ENCODE measurements around the gene POLR1C. TPM values are rescaled to one million over a fixed set of nuclear protein-coding genes. Genes with fewer than 3 reads are reported as not detected.
A peak's percentile ranks its signal among the peaks of the same experiment; 100 is the strongest.

The POLR1C gene
- total RNA-seq, 2 experiments from 2014 or later = 47.5 to 50.1 TPM

DNA sequence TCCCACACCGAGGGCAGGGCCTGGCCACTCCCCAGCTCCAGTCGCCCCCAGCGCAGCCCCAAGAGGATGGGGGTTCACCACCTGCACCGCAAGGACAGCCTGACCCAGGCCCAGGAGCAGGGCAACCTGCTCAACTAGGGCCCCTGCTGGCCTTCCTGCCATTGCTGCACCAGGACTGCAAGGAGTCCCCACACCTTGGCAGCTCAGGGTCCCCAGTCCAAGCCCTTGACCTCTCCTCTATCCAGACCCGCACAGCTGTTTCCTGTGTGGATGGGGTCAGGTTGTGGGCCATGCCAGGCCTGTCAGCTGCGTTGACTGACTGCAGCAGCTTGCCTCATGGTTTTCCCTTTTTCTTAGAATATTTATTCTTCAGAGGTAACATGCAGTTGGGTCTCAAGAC is 11.2 kb upstream of the POLR1C start:
- peaks cover 6% of the 10 kb centered on the region for H3K36me3 Mint-ChIP-seq (ENCODE audit: low read depth)
- peaks cover 5% of the 10 kb centered on the region for H3K4me1 Mint-ChIP-seq (ENCODE audit: low read depth)
- H3K27me3 Mint-ChIP-seq (ENCODE audit: low read depth) = peaks cover 14% of the 10 kb centered on the region
- H3K27ac Mint-ChIP-seq = no peak overlapping the region
- no peak for DNase-seq
- CTCF ChIA-PET = interaction anchor here (0.6 to 5.0 kb wide), 45 partner anchors 8 to 365 kb away, joined by 3 to 69 read pairs (median 4); partner anchors contain the start of genes CRIP3, DLK2, DNPH1 and POLR1C
- no peak overlapping the region for H3K4me3 Mint-ChIP-seq
- intact Hi-C loops (cut with micrococcal nuclease) = loop anchor here (1.0 to 10.0 kb wide), 5 partner anchors 50 to 603 kb away; partner anchors contain the start of genes DLK2 and PTK7
- no peaks in the 10 kb centered on the region for H3K9me3 Mint-ChIP-seq

- CTCF ChIA-PET = interaction anchor here (0.6 to 5.0 kb wide), 50 partner anchors 8 to 366 kb away, joined by 3 to 69 read pairs (median 4); partner anchors contain the start of genes CRIP3, DLK2, DNPH1 and POLR1C
- no peaks in the 10 kb centered on the region for H3K9me3 Mint-ChIP-seq
- H3K36me3 Mint-ChIP-seq (ENCODE audit: low read depth) = peaks cover 6% of the 10 kb centered on the region
- peaks cover 14% of the 10 kb centered on the region for H3K27me3 Mint-ChIP-seq (ENCODE audit: low read depth)
- no peak for DNase-seq
- H3K4me3 Mint-ChIP-seq = no peak overlapping the region
- peaks cover 5% of the 10 kb centered on the region for H3K4me1 Mint-ChIP-seq (ENCODE audit: low read depth)
- no peak overlapping the region for H3K27ac Mint-ChIP-seq
- intact Hi-C loops (cut with micrococcal nuclease) = loop anchor here (1.0 to 10.0 kb wide), 5 partner anchors 51 to 604 kb away; partner anchors contain the start of genes DLK2 and PTK7
These were observed 10.7 kb upstream of the POLR1C start for GRCh38 chr6:43506171-43506570.

DNA sequence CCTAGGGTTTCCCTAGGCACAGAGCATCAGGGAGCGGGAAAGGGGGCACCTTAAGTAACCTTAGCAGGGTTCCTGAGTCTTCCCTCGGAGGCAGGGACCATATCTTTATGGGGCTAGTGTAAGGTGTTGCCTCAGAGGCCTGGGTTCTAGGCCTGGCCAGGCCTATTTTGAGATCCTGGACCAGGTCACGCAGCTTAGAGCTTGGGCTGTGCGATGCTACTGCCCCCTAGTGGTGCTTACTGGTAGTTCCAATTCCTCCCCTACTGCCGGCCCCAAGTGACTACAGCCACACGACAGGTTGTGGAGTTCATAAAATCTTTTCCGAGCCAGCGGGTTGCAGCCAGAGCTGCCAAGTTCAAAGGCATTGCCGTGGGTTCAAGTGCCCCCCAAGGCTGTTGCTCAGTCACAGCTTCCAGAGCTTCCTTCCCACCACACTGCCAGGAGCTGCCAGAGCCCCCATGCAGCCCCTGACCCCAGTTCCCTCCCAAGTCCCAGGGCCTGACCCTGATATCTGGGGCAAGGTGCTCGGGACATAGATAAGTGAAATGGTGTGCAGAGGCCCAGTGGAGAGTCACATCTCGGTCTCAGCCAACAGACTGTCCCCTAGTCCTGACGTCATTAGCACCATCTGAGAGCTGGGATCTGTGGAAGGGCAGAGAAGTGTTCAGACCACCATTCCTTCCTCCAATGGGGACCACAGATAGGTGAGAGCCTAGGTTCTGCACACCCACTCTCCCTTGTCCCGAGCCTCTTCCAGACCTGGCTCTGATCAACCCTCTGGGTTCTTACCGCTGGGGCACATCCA is 10.0 kb upstream of the POLR1C start:
- Mint-ChIP-seq H3K36me3 (ENCODE audit: low read depth) (peaks cover 8% of the 10 kb centered on the region), H3K27me3 (ENCODE audit: low read depth) (peaks cover 14% of the 10 kb centered on the region), H3K27ac (no peak overlapping the region), H3K4me3 (no peak overlapping the region), H3K9me3 (no peaks in the 10 kb centered on the region), H3K4me1 (ENCODE audit: low read depth) (peaks cover 5% of the 10 kb centered on the region)
- peak; percentile 89 for DNase-seq
- CTCF ChIA-PET = interaction anchor here (0.7 to 5.0 kb wide), 44 partner anchors 8 to 282 kb away, joined by 3 to 69 read pairs (median 4); partner anchors contain the start of genes CRIP3, DLK2, DNPH1 and POLR1C
- intact Hi-C loops (cut with micrococcal nuclease) = loop anchor here (1.0 to 10.0 kb wide), 5 partner anchors 52 to 605 kb away; partner anchors contain the start of genes DLK2 and PTK7

- intact Hi-C loops (cut with micrococcal nuclease) = loop anchor here (1.0 to 10.0 kb wide), 3 partner anchors 139 to 606 kb away; partner anchors contain the start of genes PTK7 and ZNF318
- Mint-ChIP-seq H3K9me3 (no peaks in the 10 kb centered on the region), H3K27ac (no peak overlapping the region), H3K27me3 (ENCODE audit: low read depth) (peaks cover 14% of the 10 kb centered on the region), H3K4me3 (peak overlapping the region; percentile 68), H3K4me1 (ENCODE audit: low read depth) (peaks cover 8% of the 10 kb centered on the region), H3K36me3 (ENCODE audit: low read depth) (peaks cover 7% of the 10 kb centered on the region)
- CTCF ChIA-PET = interaction anchor here (0.8 to 5.0 kb wide), 16 partner anchors 9 to 279 kb away, joined by 3 to 69 read pairs (median 10); partner anchors contain the start of genes CRIP3, DLK2, DNPH1 and POLR1C
- DNase-seq = no peak
These were observed 8.3 kb upstream of the POLR1C start for GRCh38 chr6:43508481-43509141.

GRCh38 chr6:43509142-43509983 is 7.5 kb upstream of the POLR1C start:
- CTCF ChIA-PET = interaction anchor here (1.4 to 5.0 kb wide), 3 partner anchors 12 to 81 kb away, joined by 3 to 69 read pairs (median 9); partner anchors contain the start of genes ABCC10 and DLK2

DNA sequence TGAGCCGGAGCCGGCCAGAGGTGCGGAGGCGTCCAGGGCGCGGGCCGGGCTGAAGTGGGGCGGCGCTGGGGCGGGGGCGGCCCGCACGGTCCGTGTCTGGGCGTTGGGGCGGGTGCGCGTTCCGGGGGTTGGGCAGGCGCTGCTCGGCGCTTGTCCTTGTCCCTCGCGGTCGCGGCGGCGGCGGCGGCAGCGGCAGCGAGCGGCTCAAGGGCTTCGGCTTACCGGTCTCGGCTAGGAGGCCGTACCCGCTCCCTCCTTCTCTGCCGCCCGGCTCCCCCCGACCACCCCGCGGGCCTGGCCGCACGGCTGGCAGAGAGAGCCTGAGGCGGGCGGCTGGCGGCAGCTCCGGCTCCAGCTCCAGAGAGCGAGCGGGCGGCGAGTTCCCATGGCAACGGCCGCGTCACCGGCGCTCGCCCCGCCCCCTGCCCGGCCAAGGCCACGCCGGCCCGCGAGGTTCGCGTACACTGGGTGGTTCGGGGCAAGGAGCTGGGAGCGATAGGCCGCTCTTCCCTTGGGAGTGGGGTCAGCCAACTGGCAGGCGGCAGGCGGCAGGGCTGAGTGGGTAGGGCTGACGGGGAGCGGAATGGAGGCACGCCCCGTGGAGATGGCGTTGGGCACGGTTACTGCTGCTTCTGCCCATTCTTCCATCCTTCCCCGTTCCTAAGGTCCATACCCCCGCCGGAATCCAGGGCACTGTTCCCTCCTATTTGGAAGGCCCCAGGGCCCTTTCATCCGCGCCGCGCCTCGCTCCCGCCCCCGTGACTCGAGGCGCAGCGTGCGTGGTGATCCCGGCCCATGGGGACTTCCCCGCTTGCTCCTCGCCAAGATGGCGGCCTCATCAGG is 6.7 kb upstream of the POLR1C start, which contains the start of gene LRRC73:
Gene LRRC73, minus strand, starts transcription at position 363 of the 843 bp plus-strand sequence. CDS start 561 bp downstream, outside the sequence.
- DNase-seq = peak; percentile 65
- intact Hi-C loops (cut with micrococcal nuclease) = loop anchor here (1.0 to 10.0 kb wide), 3 partner anchors 141 to 608 kb away; partner anchors contain the start of genes PTK7 and ZNF318
- H3K27me3 Mint-ChIP-seq (ENCODE audit: low read depth) = peaks cover 14% of the 10 kb centered on the region
- CTCF ChIA-PET = interaction anchor here (1.4 to 5.0 kb wide), 2 partner anchors 54 to 82 kb away, joined by 3 to 69 read pairs; partner anchors contain the start of genes ABCC10 and DLK2
- H3K4me1 Mint-ChIP-seq (ENCODE audit: low read depth) = peaks cover 19% of the 10 kb centered on the region
- peaks cover 5% of the 10 kb centered on the region for H3K36me3 Mint-ChIP-seq (ENCODE audit: low read depth)
- no peak within 1 kb of the TSS for H3K27ac Mint-ChIP-seq
- H3K4me3 Mint-ChIP-seq = peak within 1 kb of the TSS; percentile 68
- H3K9me3 Mint-ChIP-seq = no peaks in the 10 kb centered on the region

More at GRCh38 chr6:43509142-43509983, 7.5 kb upstream of the POLR1C start:
- Mint-ChIP-seq H3K4me3 (peak overlapping the region; percentile 68), H3K36me3 (ENCODE audit: low read depth) (peaks cover 5% of the 10 kb centered on the region), H3K27ac (no peak overlapping the region), H3K9me3 (no peaks in the 10 kb centered on the region), H3K4me1 (ENCODE audit: low read depth) (peaks cover 12% of the 10 kb centered on the region), H3K27me3 (ENCODE audit: low read depth) (peaks cover 14% of the 10 kb centered on the region)
- no peak for DNase-seq
- intact Hi-C loops (cut with micrococcal nuclease) = loop anchor here (1.0 to 10.0 kb wide), 3 partner anchors 140 to 607 kb away; partner anchors contain the start of genes PTK7 and ZNF318

GRCh38 chr6:43510827-43511163 is 6.1 kb upstream of the POLR1C start:
- CTCF ChIA-PET = no interaction called here
- Mint-ChIP-seq H3K9me3 (no peaks in the 10 kb centered on the region), H3K27ac (no peak overlapping the region), H3K27me3 (ENCODE audit: low read depth) (peaks cover 14% of the 10 kb centered on the region), H3K4me3 (peak overlapping the region; percentile 60), H3K4me1 (ENCODE audit: low read depth) (peaks cover 24% of the 10 kb centered on the region), H3K36me3 (ENCODE audit: low read depth) (peaks cover 5% of the 10 kb centered on the region)
- no peak for DNase-seq
- intact Hi-C loops (cut with micrococcal nuclease) = no loop called here

- CTCF ChIA-PET = interaction anchor here (0.9 kb wide), 1 partner anchor 283 kb away, joined by 3 read pairs; the partner anchor contains the start of gene DNPH1
- H3K36me3 Mint-ChIP-seq (ENCODE audit: low read depth) = peaks cover 3% of the 10 kb centered on the region
- intact Hi-C loops (cut with micrococcal nuclease) = no loop called here
These were observed 5.0 kb upstream of the POLR1C start for GRCh38 chr6:43511824-43512415.

GRCh38 chr6:43515808-43516207 is 1.1 kb upstream of the POLR1C start:
- CTCF ChIA-PET = interaction anchor here (0.5 to 0.7 kb wide), 3 partner anchors 9 to 117 kb away, joined by 3 to 5 read pairs (median 4); no protein-coding TSS in a partner anchor
- H3K27me3 Mint-ChIP-seq (ENCODE audit: low read depth) = no peaks in the 10 kb centered on the region
- intact Hi-C loops (cut with micrococcal nuclease) = loop anchor here (1.0 to 5.0 kb wide), 7 partner anchors 39 to 611 kb away; partner anchors contain the start of genes ABCC10, MRPL14, PEX6 and POLH
- peaks cover 26% of the 10 kb centered on the region for H3K4me1 Mint-ChIP-seq (ENCODE audit: low read depth)
- H3K27ac Mint-ChIP-seq = no peak overlapping the region
- peaks cover 14% of the 10 kb centered on the region for H3K36me3 Mint-ChIP-seq (ENCODE audit: low read depth)
- no peak for DNase-seq
- H3K4me3 Mint-ChIP-seq = no peak overlapping the region
- no peaks in the 10 kb centered on the region for H3K9me3 Mint-ChIP-seq

More at GRCh38 chr6:43511824-43512415, 5.0 kb upstream of the POLR1C start:
- H3K4me3 Mint-ChIP-seq = no peak overlapping the region
- H3K27ac Mint-ChIP-seq = no peak overlapping the region
- H3K9me3 Mint-ChIP-seq = no peaks in the 10 kb centered on the region
- H3K4me1 Mint-ChIP-seq (ENCODE audit: low read depth) = peaks cover 30% of the 10 kb centered on the region
- peaks cover 14% of the 10 kb centered on the region for H3K27me3 Mint-ChIP-seq (ENCODE audit: low read depth)
- DNase-seq = no peak

- no peak overlapping the region for H3K4me3 Mint-ChIP-seq
- CTCF ChIA-PET = interaction anchor here (0.8 to 3.3 kb wide), 2 partner anchors 10 to 250 kb away, joined by 3 to 24 read pairs; no protein-coding TSS in a partner anchor
- no peaks in the 10 kb centered on the region for H3K27me3 Mint-ChIP-seq (ENCODE audit: low read depth)
- no peaks in the 10 kb centered on the region for H3K9me3 Mint-ChIP-seq
- no peak overlapping the region for H3K27ac Mint-ChIP-seq
- peaks cover 18% of the 10 kb centered on the region for H3K36me3 Mint-ChIP-seq (ENCODE audit: low read depth)
- no peak for DNase-seq
- peaks cover 28% of the 10 kb centered on the region for H3K4me1 Mint-ChIP-seq (ENCODE audit: low read depth)
- intact Hi-C loops (cut with micrococcal nuclease) = loop anchor here (1.0 to 5.0 kb wide), 7 partner anchors 39 to 610 kb away; partner anchors contain the start of genes ABCC10, MRPL14, PEX6 and POLH
These were observed 557 bp upstream of the POLR1C start for GRCh38 chr6:43516367-43516696.

Measured in activated naive CD4-positive, alpha-beta T cell treated with anti-CD3 and anti-CD28 coated beads for 36 hours (primary cell).